GM19328 (cell line): ENCODE results near the gene SCGB1D4.

ENCODE experiments used
- ATAC-seq: cut with Tn5 transposase; IDR thresholded peaks from one replicate; pipeline ENCODE4 v1.9.1; 2021; ENCODE audit warnings: mild to moderate bottlenecking, moderate library complexity; ENCODE audit not compliant: unreplicated experiment

Gene SCGB1D4

GRCh38 chr11:62280452-62280851, 18.4 kb downstream of the SCGB1D4 start:
- no peak for ATAC-seq

GRCh38 chr11:62273789-62274275, 25.0 kb downstream of the SCGB1D4 start:
- ATAC-seq: no peak

- no peak for ATAC-seq
Measured at GRCh38 chr11:62273284-62273683, 25.6 kb downstream of the SCGB1D4 start.

GRCh38 chr11:62269654-62270278, 29.1 kb downstream of the SCGB1D4 start, which contains the start of gene SCGB2A2:
TSS of gene SCGB2A2 (plus strand) at chr11:62270158. CDS start at chr11:62270217, 59 bp downstream.
- no peak for ATAC-seq

DNA sequence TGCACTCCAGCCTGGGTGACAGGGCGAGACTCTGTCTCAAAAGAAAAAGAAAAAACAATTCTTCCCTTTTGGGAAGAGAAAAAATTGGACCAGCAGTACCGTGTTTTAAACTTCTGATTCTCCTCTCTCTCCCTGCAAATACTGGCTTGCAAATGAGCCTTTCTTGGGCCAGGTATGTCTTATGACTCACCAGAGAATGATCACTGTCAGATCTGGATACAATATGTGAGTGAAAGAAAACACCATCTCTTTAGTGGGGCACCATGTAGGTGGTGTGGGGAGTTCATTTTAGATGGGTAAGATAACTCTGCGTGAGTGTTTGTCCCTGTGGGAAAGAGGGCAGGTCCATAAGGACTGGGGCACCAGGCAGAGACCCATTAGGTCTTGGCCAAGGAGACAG, 31.3 kb downstream of the SCGB1D4 start:
- ATAC-seq: no peak

- ATAC-seq: no peak
Measured at GRCh38 chr11:62267050-62267449, 31.8 kb downstream of the SCGB1D4 start.

- ATAC-seq: no peak
Measured at GRCh38 chr11:62266558-62266957, 32.3 kb downstream of the SCGB1D4 start.

- ATAC-seq: no peak
Measured at GRCh38 chr11:62264004-62264403, 34.9 kb downstream of the SCGB1D4 start.

DNA sequence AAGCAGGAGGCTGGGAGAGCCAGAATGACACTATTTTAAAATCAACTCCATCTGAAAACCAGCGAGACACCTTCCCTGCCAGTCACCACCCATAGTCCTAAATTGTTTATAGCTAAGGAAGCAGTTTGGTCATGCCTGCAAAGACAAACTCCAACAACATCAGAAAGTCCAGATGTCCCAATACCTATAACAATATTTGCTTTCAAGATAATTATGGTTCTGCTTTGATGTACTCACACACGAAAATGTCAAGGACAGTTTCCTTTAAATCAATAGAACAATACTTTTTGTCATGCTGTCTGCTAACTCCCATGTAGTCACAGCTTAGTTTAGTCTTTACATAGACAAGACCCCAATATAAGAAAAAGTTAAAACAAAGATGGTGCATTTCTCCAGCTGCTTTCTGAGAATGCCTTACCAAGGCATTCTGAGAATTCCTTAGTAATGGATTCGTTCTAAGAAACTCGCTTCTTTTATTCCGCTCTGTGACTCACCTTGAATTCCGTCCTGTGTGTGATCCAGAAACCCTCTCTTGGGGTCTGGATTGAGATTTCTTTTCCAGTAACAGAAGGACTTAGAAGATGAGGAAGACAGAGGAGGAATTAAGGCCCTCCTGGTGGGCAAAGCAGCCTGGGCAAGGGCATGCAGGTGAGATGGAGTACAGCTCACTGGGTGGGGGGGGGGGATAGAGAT, 38.5 kb downstream of the SCGB1D4 start:
- ATAC-seq: no peak

DNA sequence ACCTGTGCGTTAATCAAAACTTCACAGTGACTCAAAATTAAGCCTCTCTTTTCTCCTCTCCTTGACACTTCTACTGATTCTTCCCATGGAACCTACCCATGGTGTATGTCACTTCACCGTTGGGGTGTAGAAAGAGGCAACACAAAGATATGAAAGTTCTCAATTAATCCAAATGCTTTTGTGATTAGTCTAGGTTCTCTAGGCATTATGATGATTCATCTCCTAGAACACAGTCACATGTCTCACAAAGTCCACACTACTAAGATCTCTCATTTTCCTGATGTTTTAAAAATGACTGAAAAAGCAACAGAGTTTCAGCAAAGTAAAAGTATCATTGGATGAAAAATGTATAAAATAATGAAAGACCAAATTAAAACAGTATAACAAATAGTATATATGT, 42.6 kb downstream of the SCGB1D4 start:
- ATAC-seq: no peak

GRCh38 chr11:62253999-62254542, 44.8 kb downstream of the SCGB1D4 start:
- no peak for ATAC-seq

GRCh38 chr11:62251698-62252097, 47.2 kb downstream of the SCGB1D4 start:
- ATAC-seq: no peak
